ENCODE results near the gene HDAC4. TPM values are rescaled to one million over a fixed set of nuclear protein-coding genes. Genes with fewer than 3 reads are reported as not detected.

Gene HDAC4
- total and polyA plus RNA-seq, 2 of the 8 experiments (the other 6 are each of a cell fraction or from before 2014, with no cell fraction given), result 15.4 to 31.5 TPM

DNA sequence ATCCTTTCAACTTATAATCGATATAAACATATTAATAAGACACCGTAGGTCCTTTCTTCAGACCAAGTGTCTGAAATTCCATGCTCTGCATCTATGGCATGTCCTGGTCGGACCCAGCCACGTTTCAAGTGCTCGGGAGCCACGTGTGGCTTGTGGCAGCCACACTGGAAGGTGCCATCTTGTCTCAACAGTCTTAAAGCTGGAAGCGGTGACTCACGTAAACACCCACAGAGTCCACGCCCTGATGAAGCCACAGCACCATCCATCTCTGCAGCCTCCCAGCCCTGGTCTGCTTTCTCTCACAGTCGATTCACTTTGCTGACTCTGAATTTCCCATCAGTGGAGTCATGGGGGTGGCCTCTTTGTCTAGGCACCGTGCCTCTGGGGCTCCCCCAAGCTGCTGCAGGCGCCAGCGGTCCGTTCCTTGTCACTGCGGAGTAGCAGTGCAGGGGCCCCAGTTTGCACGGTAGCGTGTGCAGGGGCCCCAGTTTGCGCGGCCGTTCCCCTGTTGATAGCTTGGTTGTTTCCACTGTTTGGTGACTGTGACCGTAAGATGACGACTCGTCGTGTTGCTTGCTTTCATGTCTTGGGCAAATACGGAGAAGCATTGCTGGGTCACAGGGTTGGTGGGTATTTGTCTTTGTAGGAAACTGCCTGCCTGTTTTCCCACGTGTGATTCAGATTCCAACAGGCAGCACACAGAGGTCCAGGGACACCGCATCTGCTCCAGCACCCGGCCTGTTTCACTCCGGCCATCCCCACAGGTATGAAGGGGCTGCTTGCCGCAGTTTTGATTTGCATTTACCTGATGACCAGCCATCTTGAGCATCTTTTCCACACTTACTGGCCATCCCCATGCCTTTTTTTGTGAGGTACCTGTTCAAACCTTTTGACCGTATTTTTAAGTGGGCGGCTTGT lies 240.3 kb downstream of the HDAC4 start (continued):
- TF ChIP-seq RNF2 (IDR thresholded peaks at IDR 0.05; ENCODE audit: borderline replicate concordance, low read depth, low read length, missing control alignments, poor library complexity, severe bottlenecking) (no peak), EZH2 (IDR thresholded peaks at IDR 0.05; ENCODE audit: low read depth, low read length, severe bottlenecking) (no peak), SIX5 (IDR thresholded peaks at IDR 0.05; ENCODE audit: low read depth, low read length) (no peak), BCL11A (IDR thresholded peaks at IDR 0.05; ENCODE audit: low read depth in 2 of 2, low read length in 2 of 2) (no peak), RBBP5 (IDR thresholded peaks at IDR 0.05; ENCODE audit: borderline replicate concordance, low read depth, low read length) (no peak), ZNF274 (IDR thresholded peaks at IDR 0.05; ENCODE audit: borderline replicate concordance, extremely low read depth, low read length) (no peak)

Data from H1 (cell line).